Keratinocyte (primary cell): ENCODE data around the gene TMEM120B. TPM values are rescaled to one million over a fixed set of nuclear protein-coding genes. Genes with fewer than 3 reads are reported as not detected.

Source experiments
- DNase-seq: peaks from one replicate; pipeline ENCODE4 v3.0.0-alpha.2; 2011; ENCODE audit warnings: low read depth, missing footprints, low spot score
- FAIRE-seq: peaks from 2 replicates; lab custom pipeline; 2011; peaks lifted over from hg19 to GRCh38; lab: Jason Lieb, UNC
- H2AFZ ChIP-seq: 2 replicates; pipeline ENCODE4 v1.6.0; 2012; ENCODE audit warnings: low read length, control low read depth, inconsistent platforms; ENCODE audit not compliant: control insufficient read depth
- H3K27ac ChIP-seq: 2 replicates; pipeline ENCODE4 v1.5.1; 2011; ENCODE audit warnings: low read length; ENCODE audit not compliant: control insufficient read depth, insufficient read depth
- H3K27me3 ChIP-seq: 3 replicates; pipeline ENCODE4 v1.6.0; 2011; ENCODE audit warnings: low read length; ENCODE audit not compliant: control insufficient read depth, insufficient read depth; ENCODE audit errors: extremely low read depth
- H3K36me3 ChIP-seq, 2 experiments: 2 replicates in 1 of 2; 3 replicates in 1 of 2; pipeline ENCODE4 v1.5.1; 2011; ENCODE audit warnings: low read length in 2 of 2, mild to moderate bottlenecking in 1 of 2; ENCODE audit not compliant: control insufficient read depth in 2 of 2, insufficient read depth in 2 of 2; ENCODE audit errors: extremely low read depth in 1 of 2
- H3K4me1 ChIP-seq: 3 replicates; pipeline ENCODE4 v1.5.1; 2011; ENCODE audit warnings: low read length; ENCODE audit not compliant: control insufficient read depth, insufficient read depth; ENCODE audit errors: extremely low read depth
- H3K4me2 ChIP-seq: 3 replicates; pipeline ENCODE4 v1.6.0; 2011; ENCODE audit warnings: low read depth, low read length; ENCODE audit not compliant: control insufficient read depth, insufficient read depth; ENCODE audit errors: extremely low read depth
- H3K4me3 ChIP-seq, 3 experiments: fragments of 200-600 bp in 1 of 3; sonication (generic) in 1 of 3; 2 replicates in 2 of 3; 3 replicates in 1 of 3; pipeline ENCODE4 v1.5.1; 2011 to 2016; ENCODE audit warnings: low read length in 3 of 3, mild to moderate bottlenecking in 3 of 3, control low read depth in 2 of 3, inconsistent platforms in 1 of 3, low read depth in 1 of 3, mixed read lengths in 1 of 3, mixed run types in 1 of 3, moderate library complexity in 1 of 3; ENCODE audit not compliant: control insufficient read depth in 2 of 3, insufficient read depth in 2 of 3; ENCODE audit errors: extremely low read depth in 1 of 3
- H3K79me2 ChIP-seq: 2 replicates; pipeline ENCODE4 v1.6.0; 2012; ENCODE audit warnings: low read length; ENCODE audit not compliant: control insufficient read depth, insufficient read depth
- H3K9ac ChIP-seq: 3 replicates; pipeline ENCODE4 v1.6.0; 2011; ENCODE audit warnings: low read length; ENCODE audit not compliant: control insufficient read depth, insufficient read depth; ENCODE audit errors: extremely low read depth
- H3K9me1 ChIP-seq: 3 replicates; pipeline ENCODE4 v1.6.0; 2011; ENCODE audit warnings: low read length; ENCODE audit not compliant: control insufficient read depth, insufficient read depth; ENCODE audit errors: extremely low read depth
- H3K9me3 ChIP-seq: 2 replicates; pipeline ENCODE4 v1.5.1; 2012; ENCODE audit warnings: low read depth, low read length; ENCODE audit not compliant: control insufficient read depth
- H4K20me1 ChIP-seq: 3 replicates; pipeline ENCODE4 v1.6.0; 2011; ENCODE audit warnings: low read length; ENCODE audit not compliant: control insufficient read depth, insufficient read depth; ENCODE audit errors: extremely low read depth
- EZH2 ChIP-seq: IDR thresholded peaks from one replicate; pipeline ENCODE4 v1.6.1; 2012; ENCODE audit warnings: inconsistent platforms, mild to moderate bottlenecking, low read length, moderate library complexity
- dilution Hi-C: fragments of 300-500 bp; cut with MboI; formaldehyde crosslinking; loops from one replicate; pipeline ENCODE4 v1.7.0; 2020; ENCODE audit warnings: low sequenced_read_pairs; ENCODE audit not compliant: extremely low pct_ligation_motif_present
- polyA plus RNA-seq, 5 experiments: library from polyadenylated mRNA; depleted of rRNA in 3 of 5; stranded (reverse) in 3 of 5; stranded (forward) in 1 of 5; unstranded in 1 of 5; fragments of >200 nt; gene quantifications; 1 replicate in 1 of 5; 2 replicates in 3 of 5; 3 replicates in 1 of 5; pipeline versions ENCODE4 v1.2.1 to v1.2.3, GENCODE V29; 2011 to 2012; ENCODE audit warnings: missing spikeins in 2 of 5, low read depth in 1 of 5, low replicate concordance in 1 of 5
- TF ChIP-seq, protein P1 (sequence below), 3 experiments: IDR thresholded peaks in 1 of 3; conservative IDR thresholded peaks in 1 of 3; optimal IDR thresholded peaks in 1 of 3; 2 replicates in 2 of 3; 3 replicates in 1 of 3; pipeline versions ENCODE3 to v1.5.1; 2011; ENCODE audit warnings: low read length in 3 of 3, mild to moderate bottlenecking in 3 of 3, moderate library complexity in 2 of 3, control low read depth in 1 of 3, inconsistent platforms in 1 of 3; ENCODE audit not compliant: insufficient read depth in 2 of 3; ENCODE audit errors: extremely low read depth in 1 of 3

The TMEM120B gene
- polyA plus RNA-seq, 1 donor (not counting 4 experiments of a cell fraction or from before 2014, with no cell fraction given), result 6.9 TPM

DNA sequence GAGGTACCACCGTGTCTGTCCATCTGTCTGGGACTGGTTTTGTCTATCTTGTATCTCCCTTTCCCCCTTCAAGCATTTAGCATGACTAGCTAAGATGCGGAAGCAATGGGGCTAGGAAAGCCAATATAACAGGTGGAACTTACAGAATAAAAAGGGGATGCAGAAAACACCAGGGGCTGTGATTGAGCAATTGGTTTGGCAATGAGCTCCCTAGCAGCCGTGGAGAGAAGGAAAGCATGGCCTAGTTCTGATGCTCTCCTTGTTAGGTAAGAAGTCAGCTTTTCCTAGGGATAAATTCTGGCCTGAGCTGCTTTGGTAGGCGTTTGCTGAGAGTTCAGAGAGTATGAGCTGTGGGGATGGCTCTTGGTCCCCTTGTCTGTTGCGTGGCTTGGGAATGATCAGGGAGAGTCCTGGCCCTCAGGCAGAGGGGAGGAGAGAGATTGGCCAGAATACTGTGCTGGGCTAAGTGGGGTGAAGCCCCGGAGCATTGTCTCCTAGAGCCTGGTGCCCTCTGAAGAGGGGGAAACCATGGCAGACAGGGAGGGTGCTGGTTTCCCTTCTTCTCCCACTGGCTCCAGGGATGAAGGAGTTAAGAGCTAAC lies 98.4 kb downstream of the TMEM120B start:
- no peak for TF ChIP-seq EZH2
- TF ChIP-seq, protein P1, sequence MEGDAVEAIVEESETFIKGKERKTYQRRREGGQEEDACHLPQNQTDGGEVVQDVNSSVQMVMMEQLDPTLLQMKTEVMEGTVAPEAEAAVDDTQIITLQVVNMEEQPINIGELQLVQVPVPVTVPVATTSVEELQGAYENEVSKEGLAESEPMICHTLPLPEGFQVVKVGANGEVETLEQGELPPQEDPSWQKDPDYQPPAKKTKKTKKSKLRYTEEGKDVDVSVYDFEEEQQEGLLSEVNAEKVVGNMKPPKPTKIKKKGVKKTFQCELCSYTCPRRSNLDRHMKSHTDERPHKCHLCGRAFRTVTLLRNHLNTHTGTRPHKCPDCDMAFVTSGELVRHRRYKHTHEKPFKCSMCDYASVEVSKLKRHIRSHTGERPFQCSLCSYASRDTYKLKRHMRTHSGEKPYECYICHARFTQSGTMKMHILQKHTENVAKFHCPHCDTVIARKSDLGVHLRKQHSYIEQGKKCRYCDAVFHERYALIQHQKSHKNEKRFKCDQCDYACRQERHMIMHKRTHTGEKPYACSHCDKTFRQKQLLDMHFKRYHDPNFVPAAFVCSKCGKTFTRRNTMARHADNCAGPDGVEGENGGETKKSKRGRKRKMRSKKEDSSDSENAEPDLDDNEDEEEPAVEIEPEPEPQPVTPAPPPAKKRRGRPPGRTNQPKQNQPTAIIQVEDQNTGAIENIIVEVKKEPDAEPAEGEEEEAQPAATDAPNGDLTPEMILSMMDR (optimal IDR thresholded peaks at IDR 0.05 in 1 of 3, IDR thresholded peaks at IDR 0.05 in 1 of 3, conservative IDR thresholded peaks at IDR 0.05 in 1 of 3; ENCODE audit: extremely low read depth in 1 of 3, insufficient read depth in 2 of 3, low read length in 3 of 3), result no peak
- no peak for FAIRE-seq
- Histone ChIP-seq H3K9me1 (no peaks in the 10 kb centered on the region), H4K20me1 (peaks cover 20% of the 10 kb centered on the region), H3K79me2 (peaks cover 73% of the 10 kb centered on the region), H3K4me1 (peaks cover 39% of the 10 kb centered on the region), H3K27ac (no peak overlapping the region), H3K36me3 (peaks cover 41 to 42% of the 10 kb centered on the region in 2 experiments), H2AFZ (no peak overlapping the region), H3K9me3 (no peaks in the 10 kb centered on the region), H3K27me3 (no peaks in the 10 kb centered on the region), H3K4me3 (peak overlapping the region in 2 of 3 experiments; percentile 49 to 51), H3K4me2 (peak overlapping the region; percentile 90), H3K9ac (no peak overlapping the region)
- DNase-seq, result no peak
- dilution Hi-C loops, result no loop called here

DNA sequence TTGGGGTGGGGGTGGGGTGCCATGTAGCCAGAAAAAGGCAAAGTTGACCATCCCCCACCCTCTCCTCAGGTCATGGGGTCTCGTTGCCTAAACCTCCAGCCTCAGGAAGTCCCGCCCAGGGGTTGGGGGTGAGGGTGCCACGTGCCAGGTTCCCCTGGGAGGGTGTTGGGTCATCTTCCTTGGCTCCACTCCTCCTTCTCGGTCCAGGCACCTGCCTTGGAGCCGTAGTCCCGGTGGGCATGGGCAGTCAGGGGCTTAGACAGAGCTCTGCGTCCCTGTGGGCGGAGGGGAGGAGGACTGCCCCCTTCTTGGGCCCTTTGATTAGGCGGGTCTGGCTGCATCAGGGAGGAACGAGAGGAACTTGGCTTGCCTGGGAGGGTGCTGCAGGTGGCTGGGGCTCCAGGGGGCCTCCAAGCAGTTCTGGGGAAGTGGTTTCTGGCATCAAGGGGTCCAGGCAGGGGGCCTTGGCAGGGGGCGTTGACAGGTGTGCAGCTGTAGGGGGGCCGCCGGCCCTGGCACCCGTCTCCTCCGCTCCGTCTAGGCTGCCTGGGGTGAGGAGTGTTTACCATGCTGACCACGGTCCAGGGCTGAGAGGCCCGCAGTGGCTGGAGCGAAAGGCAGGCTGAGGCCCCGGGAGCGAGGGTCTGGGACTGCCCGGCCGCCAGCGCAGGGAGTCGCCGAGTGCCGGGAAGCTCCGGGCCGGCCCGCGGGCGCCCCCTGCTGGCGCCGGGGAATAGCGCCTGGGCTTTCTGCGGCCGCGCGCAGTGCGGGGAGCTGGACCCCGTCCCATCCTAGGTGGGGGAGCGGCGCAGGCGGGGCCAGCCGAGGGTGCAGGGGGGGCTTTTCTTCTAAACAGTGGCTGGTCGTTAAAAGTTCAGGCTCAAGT lies 99.1 kb downstream of the TMEM120B start:
- Histone ChIP-seq H3K36me3 (peaks cover 43 to 48% of the 10 kb centered on the region in 2 experiments), H2AFZ (no peak overlapping the region), H3K27ac (no peak overlapping the region), H3K9ac (peak overlapping the region; percentile 63), H3K9me1 (no peaks in the 10 kb centered on the region), H3K9me3 (no peaks in the 10 kb centered on the region), H3K27me3 (no peaks in the 10 kb centered on the region), H3K4me3 (peak overlapping the region; percentile 51 to 82 (median 79)), H3K79me2 (peaks cover 65% of the 10 kb centered on the region), H3K4me2 (peak overlapping the region; percentile 90), H4K20me1 (peaks cover 17% of the 10 kb centered on the region), H3K4me1 (peaks cover 32% of the 10 kb centered on the region)
- FAIRE-seq, result no peak
- DNase-seq, result no peak
- no peak for TF ChIP-seq EZH2
- TF ChIP-seq, protein P1 (optimal IDR thresholded peaks at IDR 0.05 in 1 of 3, IDR thresholded peaks at IDR 0.05 in 1 of 3, conservative IDR thresholded peaks at IDR 0.05 in 1 of 3; ENCODE audit: extremely low read depth in 1 of 3, insufficient read depth in 2 of 3, low read length in 3 of 3), result peak; percentile 59 to 89 (median 66)
- dilution Hi-C loops, result no loop called here
